Mesothelial cell of epicardium (in vitro differentiated cells): Measurements from ENCODE around the gene XRCC1. TPM values are rescaled to one million over a fixed set of nuclear protein-coding genes. Genes with fewer than 3 reads are reported as not detected.

Source experiments
- DNase-seq, 2 experiments: peaks; one replicate each; pipeline ENCODE4 v3.0.0; 2021; ENCODE audit warnings: low spot score in 2 of 2; ENCODE audit not compliant: unreplicated experiment in 2 of 2
- H3K27ac Mint-ChIP-seq: 2 replicates; pipeline ENCODE4 v1.8.0; 2021; ENCODE audit warnings: mixed read lengths
- H3K27me3 Mint-ChIP-seq: 2 replicates; pipeline ENCODE4 v1.8.0; 2021; ENCODE audit warnings: low read depth, mixed read lengths
- H3K36me3 Mint-ChIP-seq: 2 replicates; pipeline ENCODE4 v1.8.0; 2021; ENCODE audit warnings: mixed read lengths
- H3K4me1 Mint-ChIP-seq: 2 replicates; pipeline ENCODE4 v1.8.0; 2021; ENCODE audit warnings: mixed read lengths
- H3K4me3 Mint-ChIP-seq: 2 replicates; pipeline ENCODE4 v1.8.0; 2021; ENCODE audit warnings: mild to moderate bottlenecking, moderate library complexity, mixed read lengths
- H3K9me3 Mint-ChIP-seq: 2 replicates; pipeline ENCODE4 v1.8.0; 2021; ENCODE audit warnings: mixed read lengths
- total RNA-seq: library from RNA; stranded (reverse); gene quantifications from 3 replicates; pipeline ENCODE4 v1.2.1, GENCODE V29; 2021
- TF ChIP-seq, protein P1 (sequence below): fragments of 200-600 bp; sonication (generic); IDR thresholded peaks from one replicate; pipeline ENCODE4 v1.5.0; 2021; ENCODE audit warnings: antibody characterized with exemption; ENCODE audit not compliant: unreplicated experiment

The XRCC1 gene
- total RNA-seq, 1 donor from 2014 or later = 56.1 TPM

DNA sequence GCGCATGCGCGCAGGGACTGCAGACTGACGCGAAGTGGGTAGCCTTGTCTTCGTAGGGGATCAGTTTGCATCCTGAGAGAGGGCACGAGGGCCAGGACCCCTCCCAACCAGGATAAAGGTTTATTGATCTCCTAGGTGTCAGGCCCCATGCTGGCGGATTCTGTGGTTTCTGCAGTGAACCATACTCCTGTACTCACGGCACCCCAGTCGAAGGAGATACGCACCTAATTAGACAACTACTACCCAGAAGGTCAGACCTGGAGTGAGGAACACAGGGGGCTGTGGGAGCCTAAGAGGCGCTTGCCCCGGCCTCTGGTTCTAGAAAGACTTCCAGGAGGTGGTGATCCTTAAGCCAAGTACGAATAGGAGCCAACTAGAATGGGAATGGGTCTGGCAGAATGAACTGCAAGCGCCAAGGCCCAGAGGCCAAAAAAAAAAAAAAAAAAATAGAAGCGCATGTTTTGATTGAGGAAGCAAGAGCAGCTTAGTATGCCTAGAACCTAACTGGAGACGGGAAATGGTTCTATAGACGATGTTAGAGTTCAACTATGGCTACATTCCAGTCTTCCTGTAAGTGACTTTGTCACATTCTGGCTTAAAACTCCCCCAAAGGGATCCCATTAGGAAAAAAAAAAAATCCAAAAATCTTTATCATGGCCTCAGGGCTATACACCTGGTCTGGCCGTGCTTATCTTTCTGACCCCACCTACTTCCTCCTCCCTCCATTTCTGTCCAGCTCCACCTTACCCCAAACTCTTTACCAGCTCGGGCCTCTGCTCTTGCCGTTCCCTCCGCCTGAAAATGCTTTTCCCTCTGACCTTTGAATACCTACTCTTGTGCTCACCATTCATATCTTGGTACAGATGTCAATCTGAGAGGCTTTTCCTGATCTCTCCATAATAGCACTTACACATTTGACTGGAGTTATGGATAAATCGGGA lies 45.0 kb upstream of the XRCC1 start:
- TF ChIP-seq, protein P1, sequence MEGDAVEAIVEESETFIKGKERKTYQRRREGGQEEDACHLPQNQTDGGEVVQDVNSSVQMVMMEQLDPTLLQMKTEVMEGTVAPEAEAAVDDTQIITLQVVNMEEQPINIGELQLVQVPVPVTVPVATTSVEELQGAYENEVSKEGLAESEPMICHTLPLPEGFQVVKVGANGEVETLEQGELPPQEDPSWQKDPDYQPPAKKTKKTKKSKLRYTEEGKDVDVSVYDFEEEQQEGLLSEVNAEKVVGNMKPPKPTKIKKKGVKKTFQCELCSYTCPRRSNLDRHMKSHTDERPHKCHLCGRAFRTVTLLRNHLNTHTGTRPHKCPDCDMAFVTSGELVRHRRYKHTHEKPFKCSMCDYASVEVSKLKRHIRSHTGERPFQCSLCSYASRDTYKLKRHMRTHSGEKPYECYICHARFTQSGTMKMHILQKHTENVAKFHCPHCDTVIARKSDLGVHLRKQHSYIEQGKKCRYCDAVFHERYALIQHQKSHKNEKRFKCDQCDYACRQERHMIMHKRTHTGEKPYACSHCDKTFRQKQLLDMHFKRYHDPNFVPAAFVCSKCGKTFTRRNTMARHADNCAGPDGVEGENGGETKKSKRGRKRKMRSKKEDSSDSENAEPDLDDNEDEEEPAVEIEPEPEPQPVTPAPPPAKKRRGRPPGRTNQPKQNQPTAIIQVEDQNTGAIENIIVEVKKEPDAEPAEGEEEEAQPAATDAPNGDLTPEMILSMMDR = no peak
- Mint-ChIP-seq H3K27me3 (no peaks in the 10 kb centered on the region), H3K36me3 (peaks cover 17% of the 10 kb centered on the region), H3K4me1 (peaks cover 25% of the 10 kb centered on the region), H3K27ac (peak overlapping the region; percentile 99), H3K4me3 (peak overlapping the region; percentile 92), H3K9me3 (no peaks in the 10 kb centered on the region)
- DNase-seq = no peak

DNA sequence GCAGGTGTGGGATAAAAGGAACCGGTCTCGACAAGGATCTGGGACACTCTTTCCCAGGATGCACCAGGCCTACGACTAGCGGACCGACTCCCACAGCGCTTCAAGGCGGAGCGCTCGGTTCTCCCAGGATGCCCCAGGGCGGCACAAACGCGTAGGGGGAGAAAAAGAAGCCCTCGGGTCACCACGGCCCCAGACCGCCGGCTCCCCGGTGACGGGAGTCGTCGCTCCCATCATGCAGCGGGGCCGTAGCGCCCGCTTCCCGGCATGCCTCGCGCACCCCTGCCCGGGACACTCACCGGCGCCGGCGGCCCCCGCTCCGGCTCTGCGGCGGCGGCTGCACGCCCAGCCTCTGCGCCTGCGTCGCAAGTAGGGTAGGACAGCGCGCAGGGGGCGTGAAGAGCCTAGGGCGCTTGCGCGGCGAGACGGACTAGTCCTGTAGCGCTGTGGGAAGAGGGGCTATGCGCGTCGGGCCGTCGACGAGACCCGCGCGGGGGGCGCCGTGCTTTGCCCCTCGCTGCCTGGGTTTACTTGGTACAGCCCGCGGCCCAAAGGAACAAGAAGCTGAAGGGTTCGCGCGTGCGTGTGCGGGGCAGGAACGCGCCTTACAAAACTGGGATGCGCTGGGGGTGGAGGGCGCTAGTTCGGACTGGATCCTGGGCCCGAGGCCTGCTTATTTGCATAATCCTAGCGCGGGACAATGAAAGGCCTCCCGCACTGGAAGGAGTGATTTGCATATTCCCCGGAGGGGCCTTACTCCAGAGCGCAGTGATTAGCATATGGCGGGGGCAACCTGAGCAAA lies 44.1 kb upstream of the XRCC1 start, which contains the start of gene ZNF428:
TSS of gene ZNF428 (minus strand) at position 368 of the 799 bp plus-strand sequence. CDS start 5,325 bp downstream, outside the sequence.
- peak; percentile 85 to 89 for DNase-seq
- no peaks in the 10 kb centered on the region for H3K27me3 Mint-ChIP-seq
- peak within 1 kb of the TSS; percentile 99 for H3K27ac Mint-ChIP-seq
- no peaks in the 10 kb centered on the region for H3K9me3 Mint-ChIP-seq
- peak within 1 kb of the TSS; percentile 92 for H3K4me3 Mint-ChIP-seq
- TF ChIP-seq, protein P1 = no peak
- H3K36me3 Mint-ChIP-seq = peaks cover 15% of the 10 kb centered on the region
- H3K4me1 Mint-ChIP-seq = peaks cover 25% of the 10 kb centered on the region

- no peak for DNase-seq
- Mint-ChIP-seq H3K9me3 (no peaks in the 10 kb centered on the region), H3K27me3 (no peaks in the 10 kb centered on the region), H3K4me3 (peak overlapping the region; percentile 92), H3K27ac (peak overlapping the region; percentile 96), H3K36me3 (peaks cover 15% of the 10 kb centered on the region), H3K4me1 (peaks cover 25% of the 10 kb centered on the region)
- TF ChIP-seq, protein P1 = no peak
Observed at GRCh38 chr19:43618921-43619261, 43.6 kb upstream of the XRCC1 start.

GRCh38 chr19:43616954-43617353 lies 41.6 kb upstream of the XRCC1 start:
- Mint-ChIP-seq H3K27me3 (no peaks in the 10 kb centered on the region), H3K27ac (no peak overlapping the region), H3K36me3 (peaks cover 27% of the 10 kb centered on the region), H3K4me3 (no peak overlapping the region), H3K9me3 (no peaks in the 10 kb centered on the region), H3K4me1 (peaks cover 25% of the 10 kb centered on the region)
- DNase-seq = no peak
- TF ChIP-seq, protein P1 = no peak

GRCh38 chr19:43616306-43616705 lies 41.0 kb upstream of the XRCC1 start:
- TF ChIP-seq, protein P1 = no peak
- DNase-seq = no peak
- no peak overlapping the region for H3K4me3 Mint-ChIP-seq
- H3K27me3 Mint-ChIP-seq = no peaks in the 10 kb centered on the region
- no peaks in the 10 kb centered on the region for H3K9me3 Mint-ChIP-seq
- peaks cover 25% of the 10 kb centered on the region for H3K4me1 Mint-ChIP-seq
- peaks cover 29% of the 10 kb centered on the region for H3K36me3 Mint-ChIP-seq
- H3K27ac Mint-ChIP-seq = peak overlapping the region; percentile 16
